ENCODE data around the gene TMOD3.

Gene TMOD3

GRCh38 chr15:51908316-51908715, 78.9 kb downstream of the TMOD3 start:
- peak; percentile 23 for DNase-seq (ENCODE audit: low spot score)

GRCh38 chr15:51909584-51909983, 80.1 kb downstream of the TMOD3 start:
- DNase-seq (ENCODE audit: low spot score) = no peak

GRCh38 chr15:51912528-51912927, 83.1 kb downstream of the TMOD3 start:
- DNase-seq (ENCODE audit: low spot score) = no peak

DNA sequence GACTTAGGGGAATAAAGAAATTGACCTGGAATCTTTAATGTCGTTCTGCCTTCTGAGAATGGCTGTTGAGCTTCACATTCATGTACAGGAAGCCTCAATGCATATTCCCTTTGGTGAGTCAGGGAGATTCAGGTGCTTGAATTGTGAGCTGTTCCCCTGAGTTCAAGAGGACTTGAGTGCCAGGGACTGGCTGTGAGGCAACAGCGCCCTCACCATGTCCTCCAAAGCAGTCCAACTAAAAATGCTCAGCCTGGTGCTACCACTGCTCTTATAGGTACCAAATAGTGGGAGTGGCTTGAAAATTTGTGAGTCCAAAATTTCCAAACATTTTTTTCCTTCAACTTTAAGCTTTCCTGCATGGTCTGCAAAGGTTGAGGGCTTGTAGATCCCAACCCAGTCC, 88.0 kb downstream of the TMOD3 start:
- DNase-seq (ENCODE audit: low spot score) = peak; percentile 64

DNA sequence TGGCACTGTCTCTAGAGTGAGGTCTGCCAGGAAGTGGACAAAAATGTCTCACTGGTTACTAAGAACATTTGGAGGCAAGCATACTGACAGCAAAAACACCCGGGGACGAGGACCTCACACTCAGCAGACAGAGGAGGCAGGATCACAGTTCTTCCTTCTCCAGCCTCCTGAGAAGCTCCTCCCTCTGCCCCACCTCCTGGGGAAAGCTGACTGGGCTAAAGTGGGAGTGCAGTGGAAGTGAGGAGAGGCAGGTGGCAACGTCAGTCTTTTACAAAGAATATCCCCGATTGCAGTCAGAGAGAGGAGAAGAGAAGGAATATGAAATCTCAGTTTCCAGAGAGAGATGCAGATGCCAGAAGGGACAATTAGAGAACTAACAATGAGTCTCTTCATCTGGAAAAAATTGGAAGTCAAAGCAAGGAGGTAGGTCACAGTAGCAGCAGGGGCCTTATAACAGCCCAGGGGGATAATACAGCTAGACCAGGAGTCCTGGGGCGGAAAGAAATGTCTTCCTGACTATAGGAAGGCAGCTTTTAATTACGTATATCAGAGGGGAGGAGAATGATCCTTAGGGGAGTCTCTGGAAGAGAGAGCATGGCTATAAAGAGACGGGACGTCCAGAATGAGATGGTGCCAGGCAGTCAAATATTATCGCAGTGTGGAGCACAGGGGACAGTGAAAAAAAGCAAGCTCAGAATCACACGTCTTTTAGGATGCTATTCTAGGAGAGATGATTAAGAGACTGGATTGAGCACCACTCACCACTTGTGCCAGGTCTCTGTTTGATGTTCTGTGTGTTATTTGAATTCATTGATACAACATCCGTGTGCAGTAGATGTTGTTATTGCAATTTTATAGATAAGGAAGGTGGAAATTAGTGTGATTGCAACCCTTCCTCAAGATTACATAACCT, 95.0 kb downstream of the TMOD3 start:
- no peak for DNase-seq (ENCODE audit: low spot score)

GRCh38 chr15:51926809-51927208, 97.4 kb downstream of the TMOD3 start:
- DNase-seq (ENCODE audit: low spot score) = no peak

GRCh38 chr15:51931016-51931415, 101.6 kb downstream of the TMOD3 start:
- no peak for DNase-seq (ENCODE audit: low spot score)

DNA sequence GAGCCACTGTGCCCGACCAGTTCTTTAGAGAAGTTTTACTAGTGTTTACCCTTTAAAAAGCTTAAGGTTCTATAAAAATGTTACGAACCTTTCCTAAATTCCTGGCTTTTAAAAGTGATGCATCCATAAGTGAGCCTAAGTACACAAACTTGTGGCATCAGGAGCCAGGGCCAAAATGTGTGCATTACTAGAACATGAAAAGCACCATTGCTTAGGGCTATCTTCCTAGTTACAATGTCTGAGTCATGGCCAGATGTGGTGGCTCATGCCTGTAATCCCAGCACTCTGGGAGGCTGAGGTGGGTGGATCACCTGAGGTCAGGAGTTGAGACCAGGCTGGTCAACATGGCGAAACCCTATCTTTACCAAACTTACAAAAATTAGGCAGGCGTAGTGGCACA, 102.2 kb downstream of the TMOD3 start:
- DNase-seq (ENCODE audit: low spot score) = no peak

- DNase-seq (ENCODE audit: low spot score) = no peak
Observed at GRCh38 chr15:51932161-51932560, 102.7 kb downstream of the TMOD3 start.

- no peak for DNase-seq (ENCODE audit: low spot score)
Observed at GRCh38 chr15:51935466-51936104, 106.1 kb downstream of the TMOD3 start.

- DNase-seq (ENCODE audit: low spot score) = no peak
Observed at GRCh38 chr15:51936105-51936478, 106.6 kb downstream of the TMOD3 start.

- no peak for DNase-seq (ENCODE audit: low spot score)
Observed at GRCh38 chr15:51938286-51938685, 108.8 kb downstream of the TMOD3 start.

DNA sequence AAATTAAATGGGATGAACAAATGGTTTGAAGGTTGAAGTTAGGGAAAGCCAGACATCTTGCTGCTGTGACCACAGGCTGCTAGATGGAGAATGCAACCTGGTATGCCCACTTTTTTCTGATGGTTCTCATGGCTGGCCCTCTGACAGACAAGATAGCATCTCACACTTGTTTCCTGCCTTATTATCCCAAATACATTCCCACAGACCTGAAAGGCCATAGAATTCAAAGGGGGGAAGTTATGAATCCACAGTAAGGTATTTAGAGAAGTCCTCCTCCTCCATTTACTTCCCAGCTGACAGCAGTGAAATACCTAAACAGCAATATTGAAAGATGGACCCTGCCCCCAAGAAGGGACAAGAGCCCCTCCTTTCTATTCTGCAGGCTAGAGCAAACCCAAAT, 109.8 kb downstream of the TMOD3 start:
- DNase-seq (ENCODE audit: low spot score) = no peak

DNA sequence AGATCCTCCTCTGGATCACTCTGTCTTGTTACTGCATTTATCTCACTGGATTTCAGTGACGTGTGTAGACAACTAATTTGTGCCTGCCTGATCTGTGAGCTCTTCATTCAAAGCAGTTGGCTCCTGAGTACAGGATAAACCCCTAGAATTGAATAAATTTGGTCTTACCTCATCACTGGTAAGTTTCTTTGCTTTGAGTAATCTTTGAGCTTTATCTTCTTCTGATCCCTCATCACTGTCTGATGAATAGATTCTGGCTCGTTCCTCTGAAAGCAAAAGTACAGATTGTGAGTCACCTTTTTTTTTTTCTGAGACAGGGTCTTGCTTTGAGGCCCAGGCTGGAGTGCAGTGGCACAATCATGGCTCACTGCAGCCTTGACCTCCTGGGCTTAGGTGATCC, 117.7 kb downstream of the TMOD3 start:
- DNase-seq (ENCODE audit: low spot score) = no peak

DNA sequence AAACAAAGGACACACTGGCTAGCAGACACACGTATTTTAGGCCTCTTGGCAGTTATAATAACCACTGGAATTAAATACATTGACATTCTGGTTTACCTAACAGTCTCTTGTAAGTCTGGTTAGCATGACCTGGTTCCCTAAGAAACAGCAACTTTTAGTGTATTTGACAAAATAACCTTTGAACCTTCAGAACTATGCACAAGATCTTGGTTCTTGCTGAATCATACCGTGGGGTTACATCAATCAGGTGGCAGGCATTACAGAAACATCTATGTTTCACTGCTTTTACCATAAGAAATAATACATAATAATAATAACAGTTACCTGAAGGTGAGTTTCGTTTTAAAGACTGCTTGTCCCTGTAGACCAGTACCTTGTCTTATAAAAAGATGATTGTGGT, 123.4 kb downstream of the TMOD3 start:
- DNase-seq (ENCODE audit: low spot score) = no peak

- no peak for DNase-seq (ENCODE audit: low spot score)
Observed at GRCh38 chr15:51955504-51955903, 126.1 kb downstream of the TMOD3 start.

All from RKO (cell line).